RCC 7860 (cell line): ENCODE results near the gene ALDH3A2.

Source experiments
- DNase-seq: peaks from one replicate; pipeline ENCODE4 v3.0.0-alpha.2; 2015; ENCODE audit warnings: low spot score
- FAIRE-seq: peaks from 2 replicates; lab custom pipeline; 2012; peaks lifted over from hg19 to GRCh38; lab: Jason Lieb, UNC

ALDH3A2 gene

DNA sequence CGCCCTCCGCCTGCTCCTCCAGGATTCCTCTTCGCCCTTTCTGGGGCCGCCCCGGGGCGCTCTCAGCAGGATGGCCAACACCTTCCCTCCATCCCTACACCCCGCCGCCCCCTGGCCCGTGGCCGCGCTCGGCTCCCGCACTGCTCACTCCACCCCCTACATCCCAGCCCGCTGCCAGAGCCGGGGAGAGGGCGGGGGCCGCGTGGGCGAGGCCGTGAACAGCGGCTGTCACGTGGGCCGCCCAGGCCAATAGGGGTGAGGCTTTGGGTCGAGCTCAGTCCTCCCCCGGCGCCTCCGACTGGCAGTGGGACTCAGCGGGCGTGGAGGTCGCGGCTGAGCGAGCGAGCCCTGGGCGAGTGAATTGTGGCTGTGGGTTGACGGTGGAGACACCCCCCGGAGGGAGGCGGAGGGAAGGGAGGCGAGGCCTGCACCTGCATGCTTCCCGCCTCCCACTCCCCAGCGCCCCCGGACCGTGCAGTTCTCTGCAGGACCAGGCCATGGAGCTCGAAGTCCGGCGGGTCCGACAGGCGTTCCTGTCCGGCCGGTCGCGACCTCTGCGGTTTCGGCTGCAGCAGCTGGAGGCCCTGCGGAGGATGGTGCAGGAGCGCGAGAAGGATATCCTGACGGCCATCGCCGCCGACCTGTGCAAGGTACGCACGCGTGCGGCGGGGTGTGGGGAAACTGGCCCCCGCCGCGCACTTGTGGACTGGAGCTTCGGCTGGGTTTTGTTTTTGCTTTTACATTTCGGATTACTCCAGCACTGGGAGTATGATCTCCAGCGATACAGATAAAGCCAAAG lies at the start of gene ALDH3A2:
TSS of gene ALDH3A2 (plus strand) at position 277 of the 799 bp plus-strand sequence. CDS start at position 498, 221 bp downstream.
- peak; percentile 57 for FAIRE-seq
- DNase-seq = peak; percentile 82

DNA sequence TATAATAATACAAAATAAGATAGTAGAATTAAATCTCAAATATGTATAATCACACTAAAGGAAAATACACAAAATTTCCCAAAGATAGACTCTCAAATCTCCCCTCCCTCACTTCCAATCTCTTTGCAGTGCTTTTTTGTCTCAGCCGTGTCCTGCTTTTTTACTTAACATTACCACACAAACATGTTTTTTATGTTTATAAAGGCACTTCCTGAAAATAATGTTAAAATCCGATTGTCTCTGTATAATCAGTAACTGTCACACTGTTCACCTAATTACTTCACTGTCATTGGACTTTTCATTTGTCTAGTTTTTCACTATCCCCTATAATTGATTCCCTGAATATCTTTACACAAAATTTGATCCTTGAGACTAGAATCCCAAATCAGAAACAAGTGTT lies 38.2 kb upstream of the ALDH3A2 start:
- no peak for FAIRE-seq

DNA sequence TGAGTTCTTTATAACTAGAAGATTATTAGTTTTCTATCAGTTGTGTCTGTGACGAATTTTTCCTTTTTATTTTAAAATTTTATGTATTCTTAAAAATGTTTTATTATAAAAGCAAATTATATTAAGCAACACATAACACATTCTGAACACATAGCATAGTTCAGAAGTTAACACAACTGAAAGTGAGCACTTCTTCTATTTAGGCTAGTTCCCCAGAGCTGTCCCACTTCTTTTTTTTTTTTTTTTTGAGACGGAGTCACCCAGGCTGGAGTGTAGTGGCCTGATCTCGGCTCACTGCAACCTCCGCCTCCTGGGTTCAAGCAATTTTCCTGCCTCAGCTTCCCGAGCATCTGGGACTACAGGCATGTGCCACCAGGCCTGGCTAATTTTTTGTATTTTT lies 37.7 kb upstream of the ALDH3A2 start:
- no peak for FAIRE-seq
- no peak for DNase-seq

More for the DNA sequence above, 38.2 kb upstream of the ALDH3A2 start:
- no peak for DNase-seq

DNA sequence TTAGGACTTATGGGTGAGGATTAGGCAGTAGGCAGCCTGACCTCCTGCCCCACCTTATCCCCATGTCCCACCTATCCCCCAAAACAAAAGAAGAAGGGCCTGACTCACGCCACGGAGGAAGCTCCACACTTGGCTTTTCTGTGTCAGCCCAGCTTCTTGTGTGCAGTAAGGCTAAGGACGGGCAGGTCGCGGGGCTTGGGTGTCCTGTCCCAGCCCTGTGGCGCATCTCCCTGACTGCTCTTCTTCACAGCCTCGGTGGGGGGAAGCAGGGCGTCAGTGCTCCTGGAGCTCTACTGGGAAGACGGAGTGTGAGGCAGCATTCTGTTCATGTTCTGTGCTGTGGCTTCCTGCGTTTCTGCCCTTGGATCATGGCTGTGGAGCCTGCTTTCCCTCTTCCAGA lies 34.6 kb upstream of the ALDH3A2 start:
- FAIRE-seq = no peak

DNA sequence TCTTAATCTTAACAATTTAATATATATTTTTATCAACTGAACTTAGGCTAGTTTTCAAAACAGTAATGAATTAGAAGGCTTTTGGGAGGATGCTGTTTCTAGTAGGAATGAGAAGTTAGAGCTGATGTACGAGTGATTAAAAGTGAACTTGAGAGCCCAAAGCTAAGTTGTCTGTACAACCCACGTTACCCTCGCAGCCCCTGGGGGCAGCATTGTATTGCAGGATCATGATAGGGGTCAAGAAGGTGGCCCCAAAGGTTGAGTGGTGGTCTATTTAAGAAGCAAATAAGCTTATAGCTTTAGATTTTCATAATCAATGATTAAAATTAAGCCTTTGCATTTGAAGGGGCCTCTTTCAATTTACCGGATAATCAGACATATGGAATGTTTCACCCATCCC lies 33.7 kb upstream of the ALDH3A2 start:
- FAIRE-seq (no peak), DNase-seq (no peak)

More for the DNA sequence above, 34.6 kb upstream of the ALDH3A2 start:
- DNase-seq = no peak

DNA sequence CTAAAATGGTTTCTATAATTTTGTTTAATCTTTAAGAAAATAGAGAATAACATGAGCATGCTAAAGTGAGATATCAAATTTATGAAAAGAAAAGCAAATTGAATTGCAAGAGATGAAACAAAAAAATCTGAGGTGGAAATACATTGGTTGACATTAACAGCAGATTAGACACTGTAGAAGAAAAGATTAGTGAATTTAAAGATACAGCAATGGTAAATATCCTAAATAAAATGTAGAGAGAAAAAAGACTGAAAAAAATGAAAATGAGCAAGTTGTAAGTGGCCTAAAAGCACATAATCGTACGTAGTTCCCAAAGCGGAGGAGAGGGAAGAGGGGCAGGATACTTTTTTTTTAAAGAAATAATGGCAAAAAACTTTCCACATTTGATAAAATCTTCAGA lies 30.5 kb upstream of the ALDH3A2 start:
- FAIRE-seq (no peak), DNase-seq (no peak)

DNA sequence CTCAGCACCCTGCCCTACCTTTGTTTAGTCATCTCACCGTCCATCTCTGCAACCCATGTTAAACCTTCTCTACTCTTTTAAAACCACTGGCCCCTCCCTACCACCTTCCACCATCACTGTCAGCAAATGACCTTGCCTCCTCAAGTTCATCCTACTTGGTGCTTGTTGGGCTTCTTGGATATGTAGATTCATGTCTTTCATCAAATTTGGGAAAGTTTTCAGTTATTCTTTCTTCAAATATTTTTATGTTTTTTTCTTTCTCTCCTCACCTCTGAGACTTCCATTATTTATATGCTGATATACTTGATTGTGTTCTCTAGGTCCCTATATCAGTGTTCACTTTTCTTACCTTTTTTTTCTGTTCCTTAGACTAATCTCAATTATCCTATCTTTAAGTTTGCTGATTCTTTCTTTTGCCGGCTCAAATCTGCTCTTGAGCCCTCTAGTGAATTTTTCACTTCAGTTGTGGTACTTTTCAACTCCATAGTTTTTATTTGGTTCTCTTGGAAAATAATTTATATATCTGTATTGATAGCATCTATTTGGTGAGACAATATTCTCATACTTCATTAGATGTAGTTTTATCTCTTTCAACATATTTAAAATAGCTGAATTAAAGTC lies 28.7 kb upstream of the ALDH3A2 start:
- FAIRE-seq (no peak), DNase-seq (no peak)

DNA sequence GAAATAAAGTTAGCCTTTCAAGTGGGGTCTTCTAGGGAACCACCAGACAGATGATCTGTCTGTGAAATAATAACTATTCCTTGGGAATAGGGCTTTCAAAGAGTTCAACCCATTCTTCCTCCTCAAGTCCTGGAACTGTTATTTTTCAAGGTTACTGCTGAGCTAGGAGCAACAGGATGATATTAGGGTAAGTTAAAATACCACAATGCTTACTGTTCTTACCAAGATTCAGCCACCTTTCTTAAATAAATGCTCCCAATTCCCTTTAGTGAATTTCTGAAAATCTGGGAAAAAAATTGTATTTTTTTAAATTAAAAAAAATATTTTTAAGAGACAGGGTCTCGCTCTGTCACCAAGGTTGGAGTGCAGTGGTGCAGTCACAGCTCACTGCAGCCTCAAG lies 26.9 kb upstream of the ALDH3A2 start:
- no peak for DNase-seq
- no peak for FAIRE-seq

DNA sequence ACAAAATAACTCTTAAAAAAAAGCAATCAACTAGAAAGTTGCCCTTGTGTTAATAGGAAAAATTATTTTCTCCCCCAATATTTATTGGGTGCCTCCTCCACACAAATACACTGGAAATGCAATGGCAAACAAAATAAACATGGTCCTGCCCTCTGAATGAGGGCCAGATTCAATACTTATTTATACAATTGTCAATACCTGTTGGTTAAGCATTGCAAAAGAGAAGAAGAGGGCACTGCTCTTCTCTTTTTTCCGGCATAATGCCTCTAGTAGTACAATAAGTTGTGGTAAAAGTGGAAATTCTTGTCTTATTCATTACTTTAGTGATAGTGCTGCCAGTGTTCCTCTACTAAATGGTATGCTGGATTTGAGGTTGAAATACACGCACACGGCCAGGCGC lies 22.5 kb upstream of the ALDH3A2 start:
- DNase-seq (no peak), FAIRE-seq (no peak)

DNA sequence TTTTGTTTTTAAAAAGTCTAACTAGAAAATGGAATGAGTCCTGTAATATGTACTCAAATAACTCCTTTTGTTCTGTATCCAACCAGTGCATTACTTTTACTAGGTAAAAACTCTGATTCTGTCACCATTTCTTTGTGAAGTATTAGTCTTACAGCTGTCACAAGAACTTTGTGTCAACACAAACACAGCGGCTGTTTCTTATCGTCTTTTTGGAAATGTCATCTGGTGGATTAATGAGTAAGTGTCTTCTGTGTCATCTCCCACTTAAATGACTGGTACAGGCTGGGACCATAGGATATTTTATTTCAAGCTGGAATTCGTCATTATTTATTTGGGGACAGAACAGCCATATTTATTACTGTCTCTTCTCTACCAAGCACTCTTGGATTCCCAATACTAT lies 19.1 kb upstream of the ALDH3A2 start:
- FAIRE-seq (no peak), DNase-seq (no peak)

DNA sequence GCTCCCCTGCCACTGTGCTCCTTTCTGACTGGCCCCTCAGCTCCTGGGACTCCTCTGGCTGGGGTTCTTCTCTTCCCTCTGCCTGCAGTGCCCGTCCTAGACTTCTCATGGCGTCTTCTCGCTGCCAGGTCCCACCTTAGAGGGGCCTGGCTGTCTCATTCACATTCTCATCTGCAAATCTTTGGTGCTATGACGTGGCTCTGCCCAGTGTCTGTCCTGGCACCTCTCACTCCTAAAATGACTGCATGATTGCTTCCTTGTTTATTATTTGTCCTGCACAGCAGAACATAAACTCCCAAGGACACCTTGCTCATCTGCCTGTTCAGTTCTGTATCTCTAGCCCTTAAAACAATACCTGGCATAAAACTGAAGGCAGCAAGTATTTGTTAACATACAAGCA lies 18.5 kb upstream of the ALDH3A2 start:
- DNase-seq = no peak
- no peak for FAIRE-seq

DNA sequence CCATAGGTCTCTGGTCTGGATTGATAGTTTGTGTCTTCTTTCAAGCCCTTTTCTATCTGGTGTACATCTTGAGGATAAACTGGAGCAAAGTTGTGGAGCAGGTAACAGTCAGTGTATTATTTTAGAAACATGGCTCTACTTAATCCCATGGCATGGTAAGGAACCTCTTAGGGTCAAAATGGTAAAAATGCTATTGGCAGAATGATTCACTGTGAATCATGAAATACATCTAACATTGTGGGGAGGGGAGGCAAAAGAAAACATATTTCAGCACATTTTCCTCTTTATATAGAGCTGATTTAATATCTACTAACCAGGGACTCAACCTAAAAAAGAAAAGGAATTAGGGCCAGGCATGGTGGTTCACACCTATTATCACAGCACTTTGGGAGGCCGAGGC lies 17.9 kb upstream of the ALDH3A2 start:
- no peak for DNase-seq
- no peak for FAIRE-seq

DNA sequence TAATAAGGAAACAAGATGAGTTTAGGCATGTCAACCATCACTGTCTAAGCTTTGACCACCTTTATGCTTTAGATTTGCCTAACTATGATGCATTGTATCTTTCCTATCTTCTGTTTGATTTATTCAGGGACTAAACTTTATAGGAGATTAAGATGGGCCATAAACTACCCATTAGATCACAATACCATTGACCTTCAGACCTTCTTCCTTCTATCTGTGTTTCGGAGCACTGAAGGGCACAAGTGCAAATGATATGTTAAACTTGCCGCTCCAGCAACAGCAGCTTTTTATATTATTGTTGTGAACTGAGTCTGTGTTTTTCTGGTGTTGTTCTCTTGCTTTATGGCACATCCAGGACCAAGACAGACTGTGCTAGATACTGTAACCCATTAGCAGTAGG lies 16.6 kb upstream of the ALDH3A2 start:
- DNase-seq = no peak
- FAIRE-seq = no peak

DNA sequence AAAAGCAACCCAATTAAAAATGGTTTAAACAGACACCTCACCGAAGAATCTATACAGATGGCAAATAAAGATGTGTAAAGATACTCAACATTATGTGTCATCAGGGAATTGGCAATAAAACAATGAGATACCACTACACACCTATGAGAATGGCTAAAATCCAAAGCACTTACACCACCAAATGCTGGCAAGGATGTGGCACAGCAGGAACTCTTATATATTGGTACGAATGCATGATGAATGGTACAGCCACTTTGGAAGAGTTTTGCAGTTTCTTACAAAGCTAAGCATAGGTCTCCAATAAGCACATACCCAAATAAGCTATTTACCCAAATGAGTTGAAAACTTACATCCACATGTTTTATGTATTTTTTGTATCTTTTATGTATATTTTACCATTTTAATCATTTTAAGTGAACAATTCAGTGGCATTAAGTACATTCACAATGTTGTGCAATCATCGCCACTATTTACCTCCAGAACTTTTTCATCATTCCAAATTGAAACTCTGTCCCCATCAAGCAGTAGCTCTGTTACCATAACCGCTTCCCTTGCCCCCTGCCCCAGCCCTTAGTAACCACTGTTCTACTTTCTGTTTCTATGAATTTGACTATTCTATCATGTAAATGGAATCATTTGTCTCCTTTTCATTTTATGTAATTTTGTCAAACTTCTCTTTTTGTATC lies 6.7 kb upstream of the ALDH3A2 start:
- FAIRE-seq (no peak), DNase-seq (no peak)

DNA sequence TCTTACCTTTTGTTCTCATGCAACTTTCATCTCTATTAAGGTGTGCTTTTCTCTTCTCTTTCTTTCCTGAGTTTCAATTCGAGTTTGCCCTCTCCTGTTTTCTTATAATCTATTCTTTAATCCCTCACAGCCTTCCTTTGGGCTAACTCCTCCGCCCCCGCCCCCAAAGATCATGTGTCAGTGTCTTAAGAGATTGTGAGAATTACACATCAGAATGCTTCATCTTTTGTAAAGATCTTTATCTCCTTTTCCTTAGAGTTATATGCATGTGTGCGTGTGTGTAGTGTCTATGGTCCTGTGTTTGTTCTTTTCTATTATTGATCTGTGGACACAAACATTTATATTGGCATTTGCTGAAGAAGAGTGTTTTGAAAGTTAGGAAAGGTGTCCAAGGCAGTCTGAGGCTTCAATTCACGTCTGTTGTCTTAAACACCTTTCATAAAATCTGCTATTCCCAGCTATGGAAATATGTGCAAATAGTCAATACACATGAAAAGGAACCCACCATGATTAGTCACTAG lies 6.1 kb upstream of the ALDH3A2 start:
- FAIRE-seq (no peak), DNase-seq (no peak)

DNA sequence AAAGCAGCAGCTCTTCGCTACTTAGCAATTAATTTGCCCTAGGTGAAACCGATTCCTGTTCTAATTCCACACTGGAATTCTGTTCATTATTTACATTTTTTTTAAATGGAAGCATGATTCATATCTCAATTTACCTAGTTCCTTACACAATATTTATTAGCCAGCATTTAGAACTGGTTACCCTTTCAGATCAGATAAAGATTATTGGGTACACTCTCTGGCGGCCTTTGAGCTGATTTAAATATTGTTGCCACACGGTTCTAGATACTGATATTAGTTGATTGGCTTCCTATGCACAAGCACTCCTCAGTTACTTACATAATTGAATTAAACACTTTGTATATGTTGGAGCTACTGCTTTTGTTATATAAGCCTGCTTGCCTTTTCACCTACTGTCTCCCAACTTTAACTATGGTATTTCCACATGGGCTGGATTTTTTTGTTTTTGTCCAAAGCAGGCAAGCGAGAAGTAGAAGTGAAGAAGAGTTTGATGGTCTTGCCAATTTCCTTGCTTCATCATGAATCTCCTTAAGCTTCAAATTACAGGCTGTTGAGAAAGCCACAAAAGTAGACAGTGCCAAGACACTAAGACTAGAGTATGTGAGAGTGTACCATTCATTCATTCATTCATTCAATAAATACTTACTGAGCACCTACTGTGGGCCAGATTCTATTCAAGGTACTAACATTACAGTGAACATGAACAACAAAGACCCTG lies 3.9 kb upstream of the ALDH3A2 start:
- FAIRE-seq = no peak

DNA sequence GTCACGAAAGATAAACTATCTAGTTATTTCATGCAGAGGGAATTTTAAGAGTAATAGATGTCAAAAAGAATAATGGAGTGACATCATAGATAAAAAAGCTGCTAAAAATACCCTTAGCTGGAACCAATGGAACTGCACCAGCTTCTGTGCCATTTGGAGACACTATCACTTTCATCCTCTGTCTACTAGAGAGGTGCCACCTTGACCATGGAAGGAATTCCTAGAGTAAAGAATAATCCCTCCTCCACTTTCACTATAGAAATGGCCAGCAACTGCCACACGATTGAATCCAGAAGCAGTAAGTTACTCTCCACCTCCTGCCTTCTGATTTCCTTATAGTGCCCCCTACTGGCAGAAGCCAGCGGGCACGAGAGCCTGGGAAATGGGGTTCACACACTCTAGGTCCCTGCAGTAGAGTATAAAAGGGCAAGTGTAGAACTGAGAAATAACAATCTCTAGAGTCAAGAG lies 2.8 kb upstream of the ALDH3A2 start:
- no peak for DNase-seq
- no peak for FAIRE-seq

More for the DNA sequence above, 3.9 kb upstream of the ALDH3A2 start:
- DNase-seq = no peak

DNA sequence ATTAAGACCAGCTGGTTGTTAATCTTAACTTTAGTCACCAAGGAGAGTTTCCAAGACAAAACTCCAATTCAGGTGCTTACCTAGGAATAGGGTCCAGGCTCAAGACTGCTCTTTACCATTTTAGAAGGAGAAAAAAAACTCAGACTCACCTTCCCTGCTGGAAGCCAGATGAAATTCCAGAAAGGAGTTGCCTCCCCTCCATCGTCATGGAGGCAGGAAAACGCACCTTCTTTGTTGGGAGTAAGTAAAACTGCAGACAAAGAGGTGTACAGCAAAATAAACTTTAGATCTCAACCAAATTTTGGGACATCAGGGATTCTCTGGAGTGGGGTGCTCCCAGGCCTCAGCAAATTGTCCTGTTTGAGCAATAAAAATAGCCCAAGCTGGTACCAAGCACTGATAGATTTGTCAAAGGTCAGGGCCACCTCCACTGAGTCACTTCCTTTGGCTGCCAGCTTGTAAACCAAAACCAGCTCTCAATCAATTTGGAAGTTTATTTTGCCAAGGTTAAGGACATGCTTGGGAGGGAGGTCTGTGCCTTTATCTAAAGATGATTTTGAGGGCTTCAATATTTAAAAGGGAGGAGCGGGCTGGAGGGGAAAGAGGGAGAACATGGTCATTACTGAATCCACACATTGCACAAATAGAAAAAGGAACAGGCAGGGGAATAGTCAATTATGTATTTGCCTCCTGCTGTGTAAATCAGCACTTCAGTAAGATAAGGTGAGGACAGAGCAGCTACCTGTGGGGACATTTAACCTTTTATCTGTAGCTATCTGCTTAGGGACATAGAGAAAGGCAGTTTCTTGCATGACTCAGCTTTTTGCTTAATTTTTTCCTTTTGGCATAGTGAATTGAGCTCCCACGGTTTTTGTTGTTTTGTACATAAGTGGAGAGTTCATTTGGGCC lies 1.5 kb upstream of the ALDH3A2 start:
- DNase-seq = no peak
- FAIRE-seq = no peak

DNA sequence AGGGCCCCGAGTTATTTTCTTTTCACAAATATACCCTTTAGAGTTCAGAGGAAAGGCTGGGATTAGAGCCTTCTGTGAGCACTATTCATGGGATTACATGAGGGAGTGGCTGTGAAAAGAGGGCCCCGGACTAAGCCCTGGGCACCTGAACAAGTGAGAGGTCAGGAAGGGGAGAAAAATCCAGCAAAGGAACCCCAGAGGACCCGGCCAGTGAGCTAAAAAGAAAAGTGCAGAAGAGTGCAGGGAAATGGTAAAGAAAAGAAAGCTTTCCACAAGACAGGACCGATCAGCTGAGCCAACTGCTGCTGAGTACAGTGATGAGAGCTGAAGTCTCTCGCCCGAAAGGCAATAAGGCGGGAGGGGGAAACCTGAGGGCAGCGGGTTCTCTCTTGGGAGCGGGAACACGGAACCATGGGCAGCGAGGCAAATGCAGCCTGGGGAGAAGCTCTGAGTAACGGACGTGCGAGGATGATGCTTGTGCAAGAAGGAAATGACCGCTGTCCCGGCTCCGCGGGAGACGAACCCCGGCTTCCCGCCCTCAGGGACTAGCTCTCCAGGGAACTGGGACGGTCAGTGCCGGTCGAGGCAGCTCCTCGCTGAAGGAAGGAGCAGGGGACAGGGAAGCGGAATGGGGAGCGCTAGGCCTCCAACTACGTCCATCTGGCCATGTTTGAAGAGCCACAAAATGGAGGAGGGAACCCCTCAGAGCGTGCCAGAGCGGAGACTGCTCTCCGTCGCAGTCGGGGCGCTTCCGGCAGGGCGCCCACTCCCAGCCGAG lies 665 bp upstream of the ALDH3A2 start:
- no peak for FAIRE-seq
- peak; percentile 43 for DNase-seq
